Skeletal muscle tissue (tissue), 4 donors: ENCODE data around the gene MITF. TPM values are rescaled to one million over a fixed set of nuclear protein-coding genes. Genes with fewer than 3 reads are reported as not detected.
A peak's percentile ranks its signal among the peaks of the same experiment; 100 is the strongest.

ENCODE experiments used
- H3K27ac ChIP-seq: one replicate; pipeline ENCODE4 v1.7.0; 2013; ENCODE audit warnings: mild to moderate bottlenecking, low read depth, low read length, inconsistent platforms
- H3K27me3 ChIP-seq, 3 donors: one replicate each; pipeline ENCODE4 v1.7.0; 2013; ENCODE audit warnings: low read length in 3 of 3; ENCODE audit not compliant: control insufficient read depth in 3 of 3, insufficient read depth in 3 of 3
- H3K36me3 ChIP-seq, 3 donors: one replicate each; pipeline ENCODE4 v1.7.0; 2013; ENCODE audit warnings: low read length in 3 of 3; ENCODE audit not compliant: control insufficient read depth in 3 of 3, insufficient read depth in 3 of 3
- H3K4me1 ChIP-seq, 3 donors: one replicate each; pipeline ENCODE4 v1.7.0; 2013; ENCODE audit warnings: low read length in 3 of 3, mild to moderate bottlenecking in 3 of 3; ENCODE audit not compliant: control insufficient read depth in 3 of 3, insufficient read depth in 3 of 3
- H3K4me3 ChIP-seq, 3 donors: one replicate each; pipeline ENCODE4 v1.7.0; 2013; ENCODE audit warnings: low read length in 3 of 3
- H3K9ac ChIP-seq, 3 donors: one replicate each; pipeline ENCODE4 v1.7.0; 2013; ENCODE audit warnings: low read length in 3 of 3, mild to moderate bottlenecking in 3 of 3, moderate library complexity in 2 of 3, low read depth in 1 of 3
- H3K9me3 ChIP-seq, 3 donors: one replicate each; pipeline ENCODE4 v1.7.0; 2013; ENCODE audit warnings: low read length in 3 of 3; ENCODE audit not compliant: control insufficient read depth in 3 of 3
- total RNA-seq: library from RNA; depleted of rRNA; stranded (reverse); fragments of >200 nt; gene quantifications from one replicate; pipeline ENCODE4 v1.2.3, GENCODE V29; 2014
- donor health status: Osteomylitis.

MITF gene
- total RNA-seq, 1 donor from 2014 or later = 11.0 TPM

GRCh38 chr3:69864766-69865165, 125.5 kb downstream of the MITF start:
- Histone ChIP-seq H3K4me3 (no peak overlapping the region), H3K4me1 (peaks cover 11 to 13% (median 12%) of the 10 kb centered on the region in 3 donors), H3K36me3 (no peaks in the 10 kb centered on the region), H3K27ac (no peak overlapping the region), H3K9ac (no peak overlapping the region), H3K27me3 (no peaks in the 10 kb centered on the region), H3K9me3 (no peaks in the 10 kb centered on the region)

GRCh38 chr3:69865925-69866679, 126.8 kb downstream of the MITF start:
- H3K9me3 ChIP-seq = no peaks in the 10 kb centered on the region
- H3K36me3 ChIP-seq = no peaks in the 10 kb centered on the region
- no peak overlapping the region for H3K27ac ChIP-seq
- no peak overlapping the region for H3K9ac ChIP-seq
- H3K4me3 ChIP-seq = peak overlapping the region in 1 of 3 donors; percentile 2
- H3K27me3 ChIP-seq = no peaks in the 10 kb centered on the region
- H3K4me1 ChIP-seq = peaks cover 11 to 19% (median 13%) of the 10 kb centered on the region in 3 donors

GRCh38 chr3:69866988-69867720, 127.9 kb downstream of the MITF start:
- Histone ChIP-seq H3K4me3 (no peak overlapping the region), H3K9ac (no peak overlapping the region), H3K9me3 (no peaks in the 10 kb centered on the region), H3K36me3 (no peaks in the 10 kb centered on the region), H3K27me3 (no peaks in the 10 kb centered on the region), H3K27ac (no peak overlapping the region), H3K4me1 (peaks cover 12 to 23% (median 20%) of the 10 kb centered on the region in 3 donors)

- Histone ChIP-seq H3K9me3 (no peaks in the 10 kb centered on the region), H3K4me3 (no peak overlapping the region), H3K36me3 (no peaks in the 10 kb centered on the region), H3K9ac (no peak overlapping the region), H3K27me3 (no peaks in the 10 kb centered on the region), H3K27ac (no peak overlapping the region), H3K4me1 (peaks cover 12 to 23% (median 20%) of the 10 kb centered on the region in 3 donors)
These were observed 128.8 kb downstream of the MITF start for GRCh38 chr3:69867941-69868505.

GRCh38 chr3:69868841-69869420, 129.7 kb downstream of the MITF start:
- no peak overlapping the region for H3K27ac ChIP-seq
- no peaks in the 10 kb centered on the region for H3K27me3 ChIP-seq
- peaks cover 17 to 23% (median 22%) of the 10 kb centered on the region in 3 donors for H3K4me1 ChIP-seq
- no peaks in the 10 kb centered on the region for H3K36me3 ChIP-seq
- H3K4me3 ChIP-seq = no peak overlapping the region
- no peaks in the 10 kb centered on the region for H3K9me3 ChIP-seq
- H3K9ac ChIP-seq = no peak overlapping the region

GRCh38 chr3:69869643-69870042, 130.4 kb downstream of the MITF start:
- Histone ChIP-seq H3K9ac (no peak overlapping the region), H3K4me3 (no peak overlapping the region), H3K9me3 (no peaks in the 10 kb centered on the region), H3K36me3 (no peaks in the 10 kb centered on the region), H3K4me1 (peaks cover 17 to 22% (median 20%) of the 10 kb centered on the region in 3 donors), H3K27me3 (no peaks in the 10 kb centered on the region), H3K27ac (no peak overlapping the region)

- Histone ChIP-seq H3K27ac (peak overlapping the region; percentile 20), H3K9ac (no peak overlapping the region)
These were observed 132.0 kb downstream of the MITF start for GRCh38 chr3:69871251-69871650.

GRCh38 chr3:69871868-69872267, 132.6 kb downstream of the MITF start:
- Histone ChIP-seq H3K4me1 (peaks cover 7 to 18% (median 11%) of the 10 kb centered on the region in 3 donors), H3K36me3 (no peaks in the 10 kb centered on the region), H3K9me3 (no peaks in the 10 kb centered on the region), H3K9ac (no peak overlapping the region), H3K27ac (no peak overlapping the region), H3K27me3 (no peaks in the 10 kb centered on the region), H3K4me3 (no peak overlapping the region)

More at GRCh38 chr3:69871251-69871650, 132.0 kb downstream of the MITF start:
- Histone ChIP-seq H3K4me1 (peaks cover 9 to 17% (median 11%) of the 10 kb centered on the region in 3 donors), H3K4me3 (no peak overlapping the region), H3K9me3 (no peaks in the 10 kb centered on the region), H3K36me3 (no peaks in the 10 kb centered on the region), H3K27me3 (no peaks in the 10 kb centered on the region)

GRCh38 chr3:69872783-69873378, 133.6 kb downstream of the MITF start:
- Histone ChIP-seq H3K4me1 (peaks cover 11 to 18% (median 11%) of the 10 kb centered on the region in 3 donors), H3K4me3 (peak overlapping the region in 1 of 3 donors; percentile 10), H3K27ac (peak overlapping the region; percentile 37), H3K9ac (no peak overlapping the region), H3K36me3 (no peaks in the 10 kb centered on the region), H3K27me3 (no peaks in the 10 kb centered on the region), H3K9me3 (no peaks in the 10 kb centered on the region)
